Gastrocnemius medialis (tissue), 4 donors: ENCODE results near the gene ICAM4.

Source experiments
- CTCF ChIP-seq, 5 experiments: fragments of 450-650 bp in 3 of 5; fragments of 200-600 bp in 2 of 5; sonication (generic) in 2 of 5; IDR thresholded peaks in 4 of 5; conservative IDR thresholded peaks in 1 of 5; 1 replicate in 4 of 5; 2 replicates in 1 of 5; pipeline ENCODE4 v1.5.1; 2016 to 2019; ENCODE audit warnings: antibody characterized with exemption in 5 of 5, mild to moderate bottlenecking in 3 of 5, moderate library complexity in 3 of 5
- POLR2A ChIP-seq, 2 donors: fragments of 450-650 bp; IDR thresholded peaks; one replicate each; pipeline ENCODE4 v1.6.1; 2017; ENCODE audit warnings: antibody characterized with exemption in 2 of 2, mild to moderate bottlenecking in 2 of 2, moderate library complexity in 2 of 2

DNA sequence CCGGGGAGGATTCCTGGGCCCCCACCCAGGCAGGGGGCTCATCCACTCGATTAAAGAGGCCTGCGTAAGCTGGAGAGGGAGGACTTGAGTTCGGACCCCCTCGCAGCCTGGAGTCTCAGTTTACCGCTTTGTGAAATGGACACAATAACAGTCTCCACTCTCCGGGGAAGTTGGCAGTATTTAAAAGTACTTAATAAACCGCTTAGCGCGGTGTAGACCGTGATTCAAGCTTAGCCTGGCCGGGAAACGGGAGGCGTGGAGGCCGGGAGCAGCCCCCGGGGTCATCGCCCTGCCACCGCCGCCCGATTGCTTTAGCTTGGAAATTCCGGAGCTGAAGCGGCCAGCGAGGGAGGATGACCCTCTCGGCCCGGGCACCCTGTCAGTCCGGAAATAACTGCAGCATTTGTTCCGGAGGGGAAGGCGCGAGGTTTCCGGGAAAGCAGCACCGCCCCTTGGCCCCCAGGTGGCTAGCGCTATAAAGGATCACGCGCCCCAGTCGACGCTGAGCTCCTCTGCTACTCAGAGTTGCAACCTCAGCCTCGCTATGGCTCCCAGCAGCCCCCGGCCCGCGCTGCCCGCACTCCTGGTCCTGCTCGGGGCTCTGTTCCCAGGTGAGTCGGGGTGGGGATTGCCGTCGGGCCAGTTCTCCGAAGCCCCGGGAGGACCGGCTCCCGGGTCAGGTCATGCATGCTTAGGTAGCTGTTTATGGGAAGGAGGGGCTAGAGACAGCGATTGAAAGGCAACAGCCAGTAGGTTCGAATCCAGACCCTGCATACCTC is 15.9 kb upstream of the ICAM4 start, which contains the start of gene ICAM1:
- TF ChIP-seq CTCF (IDR thresholded peaks at IDR 0.05 in 4 of 5, conservative IDR thresholded peaks at IDR 0.05 in 1 of 5) (no peak), POLR2A (IDR thresholded peaks at IDR 0.05) (peak; percentile 60 to 67)
